ENCODE data around the gene SPATS2. TPM values are rescaled to one million over a fixed set of nuclear protein-coding genes. Genes with fewer than 3 reads are reported as not detected.
"Not testable (repeated sequence)": the region's sequence is repeated elsewhere in the genome, so short reads cannot be mapped to it uniquely, and the experiment has no call there.

SPATS2 gene
- total and polyA plus RNA-seq, 11 donors = 3.0 to 9.1 (median 5.7) TPM

DNA sequence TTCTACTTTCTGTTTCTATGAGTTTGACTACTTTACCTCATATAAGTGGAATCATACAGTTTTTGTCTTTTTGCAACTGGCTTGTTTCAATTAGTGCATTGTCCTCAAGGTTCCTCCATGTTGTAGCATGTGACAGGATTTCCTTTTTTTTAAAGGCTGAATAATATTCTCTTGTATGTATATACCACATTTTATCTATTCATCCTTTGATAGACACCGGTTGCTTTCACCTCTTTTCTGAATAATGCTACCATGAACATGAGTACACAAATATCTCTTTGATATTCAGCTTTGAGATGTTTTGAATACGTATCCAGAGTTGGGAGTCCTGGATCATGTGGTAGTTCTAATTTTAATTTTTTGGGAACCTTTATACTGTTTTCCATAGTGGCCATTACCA is 65.4 kb downstream of the SPATS2 start:
- peaks cover 0 to 5% (median 0%) of the 10 kb centered on the region in 12 donors for H3K9me3 ChIP-seq
- 81 to 88% (median 83%) methylated on average over 2 of the region's 2 CpGs for WGBS, 4 donors
- H3K36me3 ChIP-seq = no peaks in the 10 kb centered on the region
- TF ChIP-seq, protein P1, sequence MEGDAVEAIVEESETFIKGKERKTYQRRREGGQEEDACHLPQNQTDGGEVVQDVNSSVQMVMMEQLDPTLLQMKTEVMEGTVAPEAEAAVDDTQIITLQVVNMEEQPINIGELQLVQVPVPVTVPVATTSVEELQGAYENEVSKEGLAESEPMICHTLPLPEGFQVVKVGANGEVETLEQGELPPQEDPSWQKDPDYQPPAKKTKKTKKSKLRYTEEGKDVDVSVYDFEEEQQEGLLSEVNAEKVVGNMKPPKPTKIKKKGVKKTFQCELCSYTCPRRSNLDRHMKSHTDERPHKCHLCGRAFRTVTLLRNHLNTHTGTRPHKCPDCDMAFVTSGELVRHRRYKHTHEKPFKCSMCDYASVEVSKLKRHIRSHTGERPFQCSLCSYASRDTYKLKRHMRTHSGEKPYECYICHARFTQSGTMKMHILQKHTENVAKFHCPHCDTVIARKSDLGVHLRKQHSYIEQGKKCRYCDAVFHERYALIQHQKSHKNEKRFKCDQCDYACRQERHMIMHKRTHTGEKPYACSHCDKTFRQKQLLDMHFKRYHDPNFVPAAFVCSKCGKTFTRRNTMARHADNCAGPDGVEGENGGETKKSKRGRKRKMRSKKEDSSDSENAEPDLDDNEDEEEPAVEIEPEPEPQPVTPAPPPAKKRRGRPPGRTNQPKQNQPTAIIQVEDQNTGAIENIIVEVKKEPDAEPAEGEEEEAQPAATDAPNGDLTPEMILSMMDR (IDR thresholded peaks at IDR 0.05) = no peak
- no peak for TF ChIP-seq POLR2A (IDR thresholded peaks at IDR 0.05)
- H3K27me3 ChIP-seq = no peaks in the 10 kb centered on the region
- no peak overlapping the region for H3K27ac ChIP-seq
- H3K4me3 ChIP-seq = no peak overlapping the region
- ATAC-seq = no peak
- peaks cover 0 to 16% (median 0%) of the 10 kb centered on the region in 12 donors for H3K4me1 ChIP-seq
- intact Hi-C loops (cut with DNase I) = no loop called here
- DNase-seq = no peak

DNA sequence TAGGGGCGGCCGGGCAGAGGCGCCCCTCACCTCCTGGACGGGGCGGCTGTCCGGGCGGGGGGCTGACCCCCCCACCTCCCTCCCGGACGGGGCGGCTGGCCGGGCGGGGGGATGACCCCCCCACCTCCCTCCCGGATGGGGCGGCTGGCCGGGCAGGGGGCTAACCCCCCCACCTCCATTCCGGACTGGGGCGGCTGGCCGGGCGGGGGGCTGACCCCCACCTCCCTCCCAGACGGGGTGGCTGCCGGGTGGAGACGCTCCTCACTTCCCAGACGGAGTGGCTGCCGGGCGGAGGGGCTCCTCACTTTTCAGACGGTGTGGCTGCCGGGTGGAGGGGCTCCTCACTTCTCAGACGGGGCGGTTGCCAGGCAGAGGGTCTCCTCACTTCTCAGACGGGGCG is 69.5 kb downstream of the SPATS2 start:
- DNase-seq; H3K4me3 ChIP-seq; H3K27ac ChIP-seq; ATAC-seq; H3K9me3 ChIP-seq; H3K27me3 ChIP-seq; H3K36me3 ChIP-seq; intact Hi-C loops (cut with DNase I): not testable (repeated sequence)
- H3K4me1 ChIP-seq = peaks cover 0 to 14% (median 0%) of the 10 kb centered on the region in 12 donors
- 96 to 97% methylated on average over 29 of the region's 31 CpGs; no CpG with 5 or more reads in 2 of the 4 donors for WGBS, 4 donors

DNA sequence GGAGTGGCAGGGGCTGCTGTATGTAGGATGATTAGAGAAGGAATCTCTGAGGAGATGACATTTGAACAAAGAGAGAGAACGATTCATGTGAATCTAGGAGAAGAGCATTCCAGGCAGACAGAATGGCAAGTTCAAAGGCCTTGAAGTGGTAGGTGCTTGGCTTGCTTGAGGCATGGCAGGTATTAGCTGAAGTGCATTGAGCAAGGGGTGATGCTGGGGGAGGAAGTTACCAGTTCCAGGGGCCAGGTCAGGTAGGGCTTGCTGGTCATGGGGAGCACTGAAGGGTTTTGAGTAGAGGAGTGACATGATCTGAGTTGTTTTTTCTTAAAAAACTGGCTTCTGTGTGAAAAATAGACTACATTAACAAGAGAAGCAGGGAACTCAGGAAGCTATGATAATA is 71.8 kb downstream of the SPATS2 start:
- no peak overlapping the region for H3K27ac ChIP-seq
- peaks cover 0 to 8% (median 0%) of the 10 kb centered on the region in 12 donors for H3K4me1 ChIP-seq
- TF ChIP-seq, protein P1 (IDR thresholded peaks at IDR 0.05) = no peak
- no peak for TF ChIP-seq POLR2A (IDR thresholded peaks at IDR 0.05)
- no peak for ATAC-seq
- peaks cover 0 to 8% (median 0%) of the 10 kb centered on the region in 9 donors for H3K36me3 ChIP-seq
- no peak for DNase-seq
- intact Hi-C loops (cut with DNase I) = no loop called here
- peaks cover 0 to 1% (median 0%) of the 10 kb centered on the region in 12 donors for H3K9me3 ChIP-seq
- no peak overlapping the region for H3K4me3 ChIP-seq
- no peaks in the 10 kb centered on the region for H3K27me3 ChIP-seq
- 78 to 86% (median 80%) methylated on average over 1 of the region's 1 CpG for WGBS, 4 donors

DNA sequence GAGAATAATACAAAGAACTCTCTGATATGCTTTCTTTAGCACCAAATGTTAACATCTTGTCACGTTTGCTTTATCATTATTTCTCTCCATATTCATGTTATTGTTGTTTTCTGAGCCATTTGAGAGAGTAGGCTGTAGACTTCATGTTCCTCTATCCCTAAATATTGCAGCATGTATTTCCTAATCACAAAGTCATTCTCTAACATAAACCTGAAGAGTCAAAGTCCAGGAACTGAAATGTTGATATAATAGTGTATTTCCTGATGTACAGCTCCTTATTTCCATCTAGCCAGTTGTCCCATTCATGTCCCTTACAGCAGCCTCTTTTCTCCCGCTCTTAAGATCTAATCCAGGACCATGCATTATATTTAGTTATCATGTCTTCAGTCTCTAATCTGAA is 72.8 kb downstream of the SPATS2 start:
- TF ChIP-seq POLR2A (IDR thresholded peaks at IDR 0.05) = no peak
- TF ChIP-seq, protein P1 (IDR thresholded peaks at IDR 0.05) = no peak
- Histone ChIP-seq H3K27ac (no peak overlapping the region), H3K4me3 (no peak overlapping the region), H3K9me3 (no peaks in the 10 kb centered on the region), H3K4me1 (peaks cover 0 to 8% (median 0%) of the 10 kb centered on the region in 12 donors), H3K27me3 (no peaks in the 10 kb centered on the region), H3K36me3 (peaks cover 0 to 8% (median 0%) of the 10 kb centered on the region in 9 donors)
- intact Hi-C loops (cut with DNase I) = loop anchor here in 1 of 10 donors (10.0 kb wide), 1 partner anchor 65 kb away; no protein-coding TSS in a partner anchor
- 62 to 94% (median 92%) methylated on average over 2 of the region's 2 CpGs for WGBS, 4 donors
- DNase-seq = no peak
- no peak for ATAC-seq

DNA sequence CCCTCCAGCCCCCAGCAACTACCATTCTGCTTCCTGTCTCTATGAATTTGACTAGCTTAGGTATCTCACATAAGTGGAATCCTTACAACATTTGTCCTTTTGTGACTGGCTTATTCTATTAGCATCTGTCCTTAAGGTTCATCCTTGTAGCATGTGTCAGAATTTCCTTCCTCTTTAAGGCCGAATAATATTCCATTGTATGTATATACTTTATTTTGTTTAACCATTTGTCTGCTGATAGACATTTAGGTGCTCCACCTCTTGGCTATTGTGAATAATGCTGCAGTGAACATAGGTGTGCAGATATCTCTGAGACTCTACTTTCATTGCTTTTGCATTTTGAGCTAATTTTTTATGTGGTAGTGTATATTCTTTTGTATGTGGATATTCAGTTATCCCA is 75.7 kb downstream of the SPATS2 start:
- H3K9me3 ChIP-seq = peaks cover 0 to 20% (median 0%) of the 10 kb centered on the region in 12 donors
- intact Hi-C loops (cut with DNase I) = loop anchor here in 1 of 10 donors (10.0 kb wide), 1 partner anchor 68 kb away; no protein-coding TSS in a partner anchor
- H3K27ac ChIP-seq = no peak overlapping the region
- no peak for TF ChIP-seq POLR2A (IDR thresholded peaks at IDR 0.05)
- TF ChIP-seq, protein P1 (IDR thresholded peaks at IDR 0.05) = no peak
- H3K36me3 ChIP-seq = peaks cover 0 to 8% (median 0%) of the 10 kb centered on the region in 9 donors
- no peak overlapping the region for H3K4me3 ChIP-seq
- 55 to 80% (median 71%) methylated on average over 1 of the region's 1 CpG for WGBS, 4 donors
- peaks cover 0 to 8% (median 0%) of the 10 kb centered on the region in 12 donors for H3K4me1 ChIP-seq
- DNase-seq (no peak), ATAC-seq (no peak)
- no peaks in the 10 kb centered on the region for H3K27me3 ChIP-seq

All from heart left ventricle (tissue), 16 donors.